Measurements from ENCODE around the gene HPCAL1. TPM values are rescaled to one million over a fixed set of nuclear protein-coding genes. Genes with fewer than 3 reads are reported as not detected.

Gene HPCAL1
- total RNA-seq, 1 donor from 2014 or later: 3.7 TPM

- Histone ChIP-seq H3K27ac (no peak overlapping the region), H3K36me3 (no peaks in the 10 kb centered on the region), H2AFZ (replicated peaks) (no peak overlapping the region), H3K9me3 (ENCODE audit: low read depth) (no peaks in the 10 kb centered on the region), H4K20me1 (ENCODE audit: low read depth) (no peaks in the 10 kb centered on the region), H3K27me3 (no peaks in the 10 kb centered on the region), H3F3A (ENCODE audit: low read depth) (no peaks in the 10 kb centered on the region), H3K4me3 (no peak overlapping the region), H3K9ac (no peak overlapping the region), H3K79me2 (ENCODE audit: low read depth) (no peaks in the 10 kb centered on the region), H3K4me1 (peaks cover 14% of the 10 kb centered on the region), H3K4me2 (no peak overlapping the region)
- Mint-ChIP-seq H3K27me3 (ENCODE audit: insufficient read depth, low read depth) (peaks cover 3% of the 10 kb centered on the region), H3K36me3 (no peaks in the 10 kb centered on the region), H3K4me3 (no peak overlapping the region), H3K4me1 (peaks cover 36% of the 10 kb centered on the region), H3K9me3 (peaks cover 2% of the 10 kb centered on the region), H3K27ac (peak overlapping the region; percentile 24)
- no peak for DNase-seq (ENCODE audit: low spot score)
- TF ChIP-seq EZH2phosphoT487 (IDR thresholded peaks at IDR 0.05) (no peak), CTCF (IDR thresholded peaks at IDR 0.05) (no peak), EZH2 (IDR thresholded peaks at IDR 0.05) (no peak)
Measured at GRCh38 chr2:10476723-10477442, 174.2 kb downstream of the HPCAL1 start.

Small RNA genes lying within 50 kb of the gene (small RNA-seq; reads per million reads assigned to genes)
- gene RF00432 (not detected), gene RN7SL66P (not detected), gene SNORA80B (10.4 reads per million, percentile 95 among the genes with 10 or more reads in this experiment)

Other genes with a start within 250 kb of the HPCAL1 start
- gene CYS1, start 222.5 kb upstream of the HPCAL1 start, total RNA-seq (ENCODE audit: low replicate concordance): 0.56 TPM in 1 of 2 replicates, not detected in the other
- gene RRM2, start 180.2 kb upstream of the HPCAL1 start, total RNA-seq (ENCODE audit: low replicate concordance): 62.1 and 66.0 TPM in 2 replicates
- gene ODC1, start 145.4 kb downstream of the HPCAL1 start, total RNA-seq (ENCODE audit: low replicate concordance): 348 and 437 TPM in 2 replicates

All from neural progenitor cell (in vitro differentiated cells).